Activated naive CD4-positive, alpha-beta T cell treated with anti-CD3 and anti-CD28 coated beads, Interleukin-2, amount 50 U/mL, for 72 hours (primary cell): Measurements from ENCODE around the gene RBMS2. TPM values are rescaled to one million over a fixed set of nuclear protein-coding genes. Genes with fewer than 3 reads are reported as not detected.

Experiments
- ATAC-seq, 2 donors: fragments of 150-1000 bp; cut with Tn5 transposase; 2 replicates each; pipeline ENCODE4 v1.10.0; 2021; ENCODE audit warnings: mild to moderate bottlenecking in 2 of 2, moderate library complexity in 2 of 2
- DNase-seq, 2 donors: peaks; one replicate each; pipeline ENCODE4 v3.0.0; 2021 to 2022; ENCODE audit warnings: low spot score in 2 of 2
- H3K27ac Mint-ChIP-seq, 2 donors: one replicate each; pipeline ENCODE4 v1.8.0; 2022; ENCODE audit warnings: mild to moderate bottlenecking in 2 of 2, mixed read lengths in 2 of 2
- H3K36me3 Mint-ChIP-seq, 2 donors: one replicate each; pipeline ENCODE4 v1.8.0; 2022; ENCODE audit warnings: mixed read lengths in 2 of 2
- H3K9me3 Mint-ChIP-seq, 2 donors: one replicate each; pipeline ENCODE4 v1.8.0; 2022; ENCODE audit warnings: mixed read lengths in 2 of 2
- total RNA-seq, 2 donors: library from RNA; stranded (reverse); gene quantifications; one replicate each; pipeline ENCODE4 v1.2.3, GENCODE V29; 2022

RBMS2 gene
- total RNA-seq, 2 donors from 2014 or later = 2.5 to 6.2 TPM

DNA sequence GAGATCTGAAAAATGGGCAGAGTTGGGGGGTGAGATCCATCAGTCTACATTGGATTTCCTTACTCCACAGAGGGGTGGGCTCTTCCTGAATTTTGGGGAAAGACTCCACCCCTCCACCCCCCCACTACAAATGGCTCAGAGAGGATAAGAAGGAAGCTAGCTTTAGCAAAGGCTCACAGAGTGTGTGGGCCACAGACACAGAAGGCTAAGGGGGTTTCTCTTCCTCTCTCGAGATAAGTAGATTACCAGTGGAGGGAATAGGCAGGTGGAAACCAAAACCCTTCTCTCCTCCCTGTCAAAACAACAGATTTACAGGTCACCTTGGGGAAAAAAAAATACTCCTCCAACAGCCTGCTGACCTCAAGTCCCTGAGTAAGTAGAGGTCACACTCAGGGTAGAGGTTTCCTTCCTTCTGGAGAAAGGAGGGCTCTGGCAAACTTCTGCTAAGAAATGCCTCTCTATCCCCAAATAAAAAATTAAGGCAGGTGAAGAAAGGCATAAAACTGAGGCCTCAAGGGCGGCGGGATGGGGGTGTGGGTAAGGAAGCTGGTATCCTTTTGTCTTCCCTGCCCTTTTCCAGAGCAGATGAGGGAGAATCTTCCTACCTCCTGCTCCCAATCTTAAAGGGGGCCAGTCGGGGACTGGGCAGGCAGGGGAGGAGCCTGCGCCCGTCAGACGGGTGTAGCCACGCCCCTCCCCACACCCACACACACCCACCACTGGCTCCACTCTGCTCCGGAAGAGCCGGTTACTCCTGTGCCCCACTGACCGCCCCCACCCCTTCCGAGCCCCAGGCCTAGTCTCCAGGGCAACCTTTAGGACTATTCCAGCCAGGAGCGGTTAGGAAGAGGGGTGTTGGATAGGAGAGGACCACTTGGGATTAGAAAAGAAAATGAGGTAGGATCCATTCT is 110.4 kb downstream of the RBMS2 start:
- H3K9me3 Mint-ChIP-seq = no peaks in the 10 kb centered on the region
- peak overlapping the region; percentile 16 to 73 for H3K27ac Mint-ChIP-seq
- ATAC-seq (no peak), DNase-seq (peak; percentile 60 to 64)
- H3K36me3 Mint-ChIP-seq = peaks cover 17 to 18% of the 10 kb centered on the region in 2 donors

GRCh38 chr12:56632701-56633467 is 111.3 kb downstream of the RBMS2 start:
- DNase-seq (no peak), ATAC-seq (no peak)
- Mint-ChIP-seq H3K36me3 (peaks cover 17 to 22% of the 10 kb centered on the region in 2 donors), H3K9me3 (no peaks in the 10 kb centered on the region), H3K27ac (no peak overlapping the region)

DNA sequence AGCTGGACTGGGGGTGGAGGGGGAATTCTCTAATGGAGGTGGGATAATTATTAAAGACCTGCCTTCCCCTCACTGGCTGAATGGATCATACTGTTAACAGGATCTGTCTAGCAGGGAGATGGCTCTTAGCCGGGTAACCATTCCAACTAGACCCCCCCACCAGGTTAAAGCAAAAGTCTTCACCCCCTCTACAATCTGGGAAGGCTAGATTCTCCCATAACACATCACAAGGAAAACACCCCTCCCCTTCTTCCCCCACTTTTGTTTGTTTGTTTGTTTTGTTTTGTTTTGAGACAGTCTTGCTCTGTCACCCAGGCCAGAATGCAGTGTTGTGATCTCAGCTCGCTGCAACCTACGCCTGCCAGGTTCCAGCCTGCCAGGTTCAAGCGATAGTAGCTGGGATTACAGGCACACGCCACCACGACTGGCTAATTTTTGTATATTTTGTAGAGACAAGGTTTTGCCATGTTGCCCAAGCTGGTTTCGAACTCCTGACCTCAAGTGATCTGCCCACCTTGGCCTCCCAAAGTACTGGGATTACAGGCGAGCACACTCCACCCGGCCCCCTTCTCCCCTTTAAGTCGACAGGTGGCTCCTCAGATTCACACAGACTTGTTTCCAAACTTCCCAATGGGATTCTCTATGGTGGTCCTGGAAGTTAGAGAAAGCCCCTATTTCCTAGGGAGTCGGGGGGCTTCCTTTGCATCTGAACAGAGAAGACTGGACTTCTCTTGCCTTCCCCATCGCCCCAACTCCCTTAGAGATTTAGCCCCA is 112.0 kb downstream of the RBMS2 start:
- Mint-ChIP-seq H3K9me3 (no peaks in the 10 kb centered on the region), H3K36me3 (peaks cover 14 to 20% of the 10 kb centered on the region in 2 donors), H3K27ac (peak overlapping the region in 1 of 2 donors; percentile 92)
- ATAC-seq = no peak
- no peak for DNase-seq

DNA sequence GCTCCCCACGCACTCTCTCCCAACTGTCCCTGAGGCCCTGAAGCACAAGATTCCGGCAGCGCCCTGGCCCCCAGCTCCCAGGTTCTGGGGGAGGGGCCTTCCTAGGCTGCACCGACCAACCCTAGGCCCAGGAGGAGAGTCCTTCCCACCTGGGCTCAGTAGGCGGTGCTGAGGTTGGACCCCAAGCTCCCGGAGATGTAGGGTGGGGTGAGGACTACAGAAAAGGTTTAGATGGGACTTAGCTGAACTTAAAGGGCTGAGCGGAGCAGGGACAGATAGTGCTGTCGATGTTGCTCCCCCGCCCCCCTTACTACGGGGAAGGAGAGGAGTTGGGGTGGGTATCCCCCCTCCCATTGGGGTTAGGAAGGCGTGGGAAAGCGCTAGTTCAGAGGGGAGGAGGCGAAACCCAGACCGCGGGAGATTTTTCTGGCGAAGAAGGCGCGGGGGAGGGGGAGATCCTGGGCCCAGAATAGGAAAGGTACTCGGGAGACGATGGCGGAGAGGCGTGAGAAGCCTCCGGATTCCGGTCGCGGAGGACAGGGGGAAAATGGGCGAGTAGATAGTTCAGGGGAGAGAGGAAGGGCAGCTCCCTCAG is 112.7 kb downstream of the RBMS2 start:
- no peak for DNase-seq
- Mint-ChIP-seq H3K27ac (peak overlapping the region; percentile 91 to 92), H3K36me3 (peaks cover 7 to 18% of the 10 kb centered on the region in 2 donors), H3K9me3 (no peaks in the 10 kb centered on the region)
- ATAC-seq = no peak

- peaks cover 6 to 22% of the 10 kb centered on the region in 2 donors for H3K36me3 Mint-ChIP-seq
- H3K9me3 Mint-ChIP-seq = no peaks in the 10 kb centered on the region
- H3K27ac Mint-ChIP-seq = peak overlapping the region; percentile 91 to 92
- DNase-seq (peak; percentile 72 to 77), ATAC-seq (peak; percentile 36 to 47)
Measured at GRCh38 chr12:56634837-56635791, 113.5 kb downstream of the RBMS2 start.

- no peaks in the 10 kb centered on the region for H3K9me3 Mint-ChIP-seq
- H3K27ac Mint-ChIP-seq = peak overlapping the region; percentile 91 to 92
- ATAC-seq (peak; percentile 79 to 85), DNase-seq (peak; percentile 75 to 83)
- peaks cover 6 to 23% of the 10 kb centered on the region in 2 donors for H3K36me3 Mint-ChIP-seq
Measured at GRCh38 chr12:56635806-56636674, 114.4 kb downstream of the RBMS2 start.

GRCh38 chr12:56636675-56637540 is 115.3 kb downstream of the RBMS2 start:
- DNase-seq = peak; percentile 75 to 90
- peak; percentile 53 to 72 for ATAC-seq
- H3K9me3 Mint-ChIP-seq = no peaks in the 10 kb centered on the region
- peaks cover 6 to 23% of the 10 kb centered on the region in 2 donors for H3K36me3 Mint-ChIP-seq
- H3K27ac Mint-ChIP-seq = peak overlapping the region; percentile 91 to 92

- H3K9me3 Mint-ChIP-seq = no peaks in the 10 kb centered on the region
- ATAC-seq (no peak), DNase-seq (no peak)
- peak overlapping the region; percentile 50 to 72 for H3K27ac Mint-ChIP-seq
- H3K36me3 Mint-ChIP-seq = peaks cover 10 to 29% of the 10 kb centered on the region in 2 donors
Measured at GRCh38 chr12:56637621-56638020, 116.0 kb downstream of the RBMS2 start.

DNA sequence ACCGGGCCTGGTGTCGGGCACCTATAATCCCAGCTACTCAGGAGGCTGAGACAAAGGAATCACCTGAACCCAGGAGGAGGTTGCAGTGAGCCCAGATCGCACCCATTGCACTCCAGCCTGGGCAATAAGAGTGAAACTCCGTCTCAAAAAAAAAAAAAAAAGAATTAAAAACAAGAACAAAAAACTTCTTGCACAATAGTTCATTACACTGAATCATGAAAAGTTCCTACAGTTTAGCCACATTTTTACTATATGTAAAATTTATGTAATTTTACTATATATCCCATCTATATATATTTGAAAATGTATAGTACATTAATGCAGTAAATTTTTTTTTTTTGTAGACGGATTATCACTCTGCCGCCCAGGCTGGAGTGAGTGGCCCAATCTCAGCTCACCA is 119.6 kb downstream of the RBMS2 start:
- no peak for ATAC-seq
- Mint-ChIP-seq H3K27ac (peak overlapping the region in 1 of 2 donors; percentile 87), H3K36me3 (peaks cover 33 to 60% of the 10 kb centered on the region in 2 donors), H3K9me3 (no peaks in the 10 kb centered on the region)
- no peak for DNase-seq

DNA sequence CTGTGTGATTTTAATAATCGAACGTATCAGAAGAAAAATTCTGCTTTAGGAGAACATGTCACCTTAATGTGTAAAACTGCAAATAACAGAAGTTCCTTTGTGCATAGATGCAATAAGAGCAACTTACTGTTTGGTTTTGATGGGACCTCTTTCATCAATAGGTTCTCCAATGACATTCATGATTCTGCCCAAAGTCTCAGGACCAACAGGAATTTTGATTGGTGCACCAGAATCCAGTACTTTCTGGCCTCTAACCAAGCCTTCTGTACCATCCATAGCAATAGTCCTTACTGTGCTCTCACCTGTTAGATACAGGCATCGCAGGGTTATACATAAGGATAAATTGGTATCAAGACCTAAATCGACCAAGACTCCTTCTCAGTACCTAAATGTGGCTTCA is 123.0 kb downstream of the RBMS2 start:
- no peak for DNase-seq
- Mint-ChIP-seq H3K36me3 (peaks cover 33 to 43% of the 10 kb centered on the region in 2 donors), H3K9me3 (no peaks in the 10 kb centered on the region), H3K27ac (peak overlapping the region; percentile 95 to 99)
- ATAC-seq = no peak

DNA sequence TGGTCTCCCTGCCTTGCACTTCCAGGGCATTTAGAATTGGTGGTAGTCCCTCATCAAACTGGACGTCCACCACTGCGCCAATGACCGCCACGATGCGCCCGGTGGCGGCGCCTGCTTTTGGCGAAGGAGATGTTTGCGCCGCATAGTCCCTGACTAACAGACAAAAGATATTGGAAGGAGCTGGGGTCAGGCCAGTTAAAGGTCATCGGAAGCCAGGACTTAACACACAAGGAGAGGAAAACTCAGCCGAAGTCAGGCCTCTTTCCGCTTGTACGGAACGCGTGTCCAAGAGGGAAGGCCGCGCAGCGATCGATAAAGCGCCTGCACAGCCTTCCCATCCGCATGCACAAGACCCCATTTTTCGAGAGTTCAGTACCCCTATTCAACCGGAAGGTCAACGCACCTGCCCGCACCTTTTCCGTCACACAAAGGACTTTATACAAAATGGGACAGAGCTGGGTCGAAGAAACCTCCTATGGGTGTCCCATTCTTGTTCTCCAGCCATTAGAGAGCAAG is 123.6 kb downstream of the RBMS2 start:
- peaks cover 33 to 37% of the 10 kb centered on the region in 2 donors for H3K36me3 Mint-ChIP-seq
- no peaks in the 10 kb centered on the region for H3K9me3 Mint-ChIP-seq
- DNase-seq (no peak), ATAC-seq (no peak)
- H3K27ac Mint-ChIP-seq = peak overlapping the region; percentile 95 to 99
